ENCODE data around the gene FAM72A. TPM values are rescaled to one million over a fixed set of nuclear protein-coding genes. Genes with fewer than 3 reads are reported as not detected.

FAM72A gene
- total RNA-seq, result 1.7 and 6.5 TPM in 2 replicates

GRCh38 chr1:206202789-206203363, at the start of gene FAM72A:
TSS of gene FAM72A (minus strand) at chr1:206202839. CDS start at chr1:206202025, 814 bp downstream.

GRCh38 chr1:206203364-206204158, 922 bp upstream of the FAM72A start, which contains the start of gene SRGAP2:
TSS of gene SRGAP2 (plus strand) at chr1:206203541. CDS start at chr1:206205971, 2,430 bp downstream.

Other genes with a start within 250 kb of the FAM72A start
- 12.4 and 16.7 TPM in 2 replicates for gene RAB7B, start 199.4 kb downstream of the FAM72A start, total RNA-seq
- gene CTSE, start 178.9 kb downstream of the FAM72A start, total RNA-seq, result not detected in 2 replicates
- not detected in 2 replicates for gene RHEX, start 149.7 kb downstream of the FAM72A start, total RNA-seq
- gene AVPR1B, start 85.5 kb downstream of the FAM72A start, total RNA-seq, result not detected in 2 replicates
- gene SRGAP2, start 702 bp upstream of the FAM72A start, total RNA-seq, result 58.5 and 77.7 TPM in 2 replicates

Data from smooth muscle cell of trachea (primary cell).